Hepatocyte (in vitro differentiated cells): ENCODE data around the gene EVPLL. TPM values are rescaled to one million over a fixed set of nuclear protein-coding genes. Genes with fewer than 3 reads are reported as not detected.
A peak's percentile ranks its signal among the peaks of the same experiment; 100 is the strongest.

Source experiments
- DNase-seq: peaks from one replicate; pipeline ENCODE4 v3.0.0-alpha.2; 2016; ENCODE audit warnings: low spot score
- H2AFZ ChIP-seq: fragments of 200-600 bp; sonication (generic); 2 replicates; pipeline ENCODE4 v1.6.0; 2016; ENCODE audit warnings: antibody characterized with exemption, mild to moderate bottlenecking
- H3K27ac ChIP-seq: fragments of 200-600 bp; sonication (generic); 2 replicates; pipeline ENCODE4 v1.5.1; 2016; ENCODE audit warnings: mild to moderate bottlenecking
- H3K27me3 ChIP-seq: fragments of 200-600 bp; sonication (generic); 2 replicates; pipeline ENCODE4 v1.6.1; 2016
- H3K36me3 ChIP-seq: fragments of 200-600 bp; sonication (generic); replicated peaks from 2 replicates; pipeline ENCODE4 v1.5.1; 2016; ENCODE audit warnings: low read depth; ENCODE audit not compliant: insufficient read depth
- H3K4me1 ChIP-seq: fragments of 200-600 bp; sonication (generic); 2 replicates; pipeline ENCODE4 v1.5.1; 2016; ENCODE audit warnings: mild to moderate bottlenecking, moderate library complexity; ENCODE audit not compliant: insufficient read depth
- H3K4me2 ChIP-seq: fragments of 200-600 bp; sonication (generic); 2 replicates; pipeline ENCODE4 v1.6.0; 2016
- H3K4me3 ChIP-seq: fragments of 200-600 bp; sonication (generic); 2 replicates; pipeline ENCODE4 v1.5.1; 2016; ENCODE audit warnings: mild to moderate bottlenecking
- H3K79me2 ChIP-seq: fragments of 200-600 bp; sonication (generic); 2 replicates; pipeline ENCODE4 v1.6.0; 2017; ENCODE audit warnings: mild to moderate bottlenecking
- H3K9me2 ChIP-seq: fragments of 200-600 bp; sonication (generic); replicated peaks from 2 replicates; pipeline ENCODE4 v1.6.0; 2017; ENCODE audit warnings: mild to moderate bottlenecking; ENCODE audit not compliant: insufficient read depth
- H3K9me3 ChIP-seq: fragments of 200-600 bp; sonication (generic); 2 replicates; pipeline ENCODE4 v1.5.1; 2016; ENCODE audit warnings: low read depth, mild to moderate bottlenecking
- H4K20me1 ChIP-seq: fragments of 200-600 bp; sonication (generic); 2 replicates; pipeline ENCODE4 v1.6.0; 2016; ENCODE audit warnings: mild to moderate bottlenecking; ENCODE audit not compliant: insufficient read depth, poor library complexity, severe bottlenecking
- EZH2 ChIP-seq: fragments of 200-600 bp; sonication (generic); IDR thresholded peaks from 2 replicates; pipeline ENCODE4 v1.6.1; 2016; ENCODE audit warnings: antibody characterized with exemption, mild to moderate bottlenecking, borderline replicate concordance
- EZH2phosphoT487 ChIP-seq: fragments of 200-600 bp; sonication (generic); IDR thresholded peaks from one replicate; pipeline ENCODE4 v1.6.1; 2018; ENCODE audit warnings: antibody characterized with exemption, mild to moderate bottlenecking, low read depth, moderate library complexity; ENCODE audit not compliant: unreplicated experiment, severe bottlenecking
- WGBS: methylation state at CpG from one replicate; pipeline ENCODE4 v1.1.6; 2016; ENCODE audit warnings: low lambda C conversion rate; ENCODE audit errors: missing lambda C conversion rate; 5-methylcytosine and 5-hydroxymethylcytosine counted together
- polyA plus RNA-seq: library from polyadenylated mRNA; unstranded; fragments of >200 nt; fragmentation: Nextera tagmentation; extraction: Ambion mirVana; gene quantifications from 2 replicates; pipeline ENCODE4 v1.2.1, GENCODE V29; 2016
- total RNA-seq: library from RNA; depleted of rRNA; stranded (reverse); fragments of >200 nt; gene quantifications from 2 replicates; pipeline ENCODE4 v1.2.3, GENCODE V29; 2014
- TF ChIP-seq, protein P1 (sequence below): fragments of 200-600 bp; sonication (generic); IDR thresholded peaks from 2 replicates; pipeline ENCODE4 v1.5.1; 2016; ENCODE audit warnings: antibody characterized with exemption, mild to moderate bottlenecking; ENCODE audit not compliant: poor library complexity

Gene EVPLL
- total and polyA plus RNA-seq, 2 experiments from 2014 or later = not detected

DNA sequence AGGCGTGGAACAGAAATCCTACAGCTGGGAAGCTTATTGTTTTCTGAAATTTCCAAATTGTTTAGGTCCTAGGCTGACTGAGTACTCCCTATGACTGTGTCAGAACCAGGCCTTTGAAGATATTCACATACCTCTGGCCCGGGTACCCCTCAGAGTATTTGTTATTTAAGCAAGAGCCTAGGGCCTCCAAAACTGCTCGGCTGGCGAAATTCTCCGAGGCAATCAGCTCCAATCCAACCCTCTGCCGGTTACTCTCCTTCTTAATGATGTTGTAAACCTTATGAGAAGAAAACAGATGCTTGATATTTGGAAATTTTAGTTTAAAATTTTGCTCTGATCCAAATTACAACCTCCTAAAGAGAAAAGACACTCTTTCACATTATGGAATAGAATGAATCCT, 24.0 kb upstream of the EVPLL start:
- Histone ChIP-seq H3K4me1 (peaks cover 4% of the 10 kb centered on the region), H3K79me2 (no peaks in the 10 kb centered on the region), H3K9me3 (no peaks in the 10 kb centered on the region), H3K9me2 (no peaks in the 10 kb centered on the region), H3K4me2 (no peak overlapping the region), H3K4me3 (no peak overlapping the region), H3K27ac (no peak overlapping the region), H4K20me1 (no peaks in the 10 kb centered on the region), H3K27me3 (no peaks in the 10 kb centered on the region), H3K36me3 (no peaks in the 10 kb centered on the region), H2AFZ (no peak overlapping the region)
- no peak for TF ChIP-seq EZH2
- TF ChIP-seq EZH2phosphoT487 = no peak
- TF ChIP-seq, protein P1, sequence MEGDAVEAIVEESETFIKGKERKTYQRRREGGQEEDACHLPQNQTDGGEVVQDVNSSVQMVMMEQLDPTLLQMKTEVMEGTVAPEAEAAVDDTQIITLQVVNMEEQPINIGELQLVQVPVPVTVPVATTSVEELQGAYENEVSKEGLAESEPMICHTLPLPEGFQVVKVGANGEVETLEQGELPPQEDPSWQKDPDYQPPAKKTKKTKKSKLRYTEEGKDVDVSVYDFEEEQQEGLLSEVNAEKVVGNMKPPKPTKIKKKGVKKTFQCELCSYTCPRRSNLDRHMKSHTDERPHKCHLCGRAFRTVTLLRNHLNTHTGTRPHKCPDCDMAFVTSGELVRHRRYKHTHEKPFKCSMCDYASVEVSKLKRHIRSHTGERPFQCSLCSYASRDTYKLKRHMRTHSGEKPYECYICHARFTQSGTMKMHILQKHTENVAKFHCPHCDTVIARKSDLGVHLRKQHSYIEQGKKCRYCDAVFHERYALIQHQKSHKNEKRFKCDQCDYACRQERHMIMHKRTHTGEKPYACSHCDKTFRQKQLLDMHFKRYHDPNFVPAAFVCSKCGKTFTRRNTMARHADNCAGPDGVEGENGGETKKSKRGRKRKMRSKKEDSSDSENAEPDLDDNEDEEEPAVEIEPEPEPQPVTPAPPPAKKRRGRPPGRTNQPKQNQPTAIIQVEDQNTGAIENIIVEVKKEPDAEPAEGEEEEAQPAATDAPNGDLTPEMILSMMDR = no peak
- DNase-seq = no peak
- WGBS = 94% methylated on average over 6 of the region's 6 CpGs

DNA sequence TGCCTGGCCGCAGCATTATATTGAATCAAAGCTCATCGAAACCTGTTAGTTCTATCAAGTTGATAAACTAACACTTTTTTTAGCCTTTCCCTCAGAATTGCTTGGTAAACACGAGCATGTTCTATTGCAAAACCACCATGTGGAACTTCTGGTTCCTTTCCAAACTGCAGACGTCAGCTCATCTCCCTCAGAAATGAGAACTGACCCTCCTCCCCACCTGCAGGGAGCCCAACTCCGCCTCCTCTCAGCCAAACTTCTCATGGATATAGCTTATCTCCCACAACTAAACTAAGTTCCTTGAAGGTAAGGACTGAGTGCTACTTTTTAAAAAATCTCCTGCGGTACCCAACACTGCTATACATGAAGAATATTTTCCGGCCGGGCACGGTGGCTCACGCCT, 21.0 kb upstream of the EVPLL start:
- Histone ChIP-seq H2AFZ (no peak overlapping the region), H3K4me1 (peaks cover 4% of the 10 kb centered on the region), H3K79me2 (peaks cover 7% of the 10 kb centered on the region), H3K27ac (no peak overlapping the region), H3K9me3 (no peaks in the 10 kb centered on the region), H3K4me3 (no peak overlapping the region), H3K9me2 (no peaks in the 10 kb centered on the region), H3K36me3 (no peaks in the 10 kb centered on the region), H4K20me1 (no peaks in the 10 kb centered on the region), H3K27me3 (no peaks in the 10 kb centered on the region), H3K4me2 (no peak overlapping the region)
- DNase-seq = peak; percentile 30
- TF ChIP-seq, protein P1 = no peak
- no peak for TF ChIP-seq EZH2
- no peak for TF ChIP-seq EZH2phosphoT487
- 91% methylated on average over 10 of the region's 10 CpGs for WGBS

DNA sequence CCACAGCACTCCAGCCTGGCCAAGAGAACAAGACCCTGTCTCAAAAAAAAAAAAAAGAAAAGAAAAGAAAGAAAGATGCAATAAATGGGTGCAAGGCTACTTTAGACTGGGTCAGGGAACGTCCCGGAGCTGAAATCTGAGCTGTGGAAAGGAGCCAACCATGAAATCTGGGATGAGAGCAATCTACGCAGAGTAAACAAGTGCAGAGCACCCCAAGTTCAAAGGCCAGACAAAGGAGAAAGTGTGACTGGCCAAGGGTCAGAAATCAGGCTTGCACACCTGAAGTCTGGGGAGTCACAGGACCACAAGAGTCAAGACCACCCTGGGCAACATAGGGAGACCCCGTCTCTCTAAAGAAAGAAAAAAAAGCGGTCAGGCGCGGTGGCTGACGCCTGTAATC, 17.1 kb upstream of the EVPLL start:
- peaks cover 12% of the 10 kb centered on the region for H3K4me1 ChIP-seq
- no peak for TF ChIP-seq EZH2
- TF ChIP-seq EZH2phosphoT487 = no peak
- TF ChIP-seq, protein P1 = no peak
- no peak overlapping the region for H3K27ac ChIP-seq
- WGBS = 93% methylated on average over 8 of the region's 8 CpGs
- no peaks in the 10 kb centered on the region for H4K20me1 ChIP-seq
- no peak overlapping the region for H2AFZ ChIP-seq
- no peaks in the 10 kb centered on the region for H3K36me3 ChIP-seq
- no peaks in the 10 kb centered on the region for H3K9me2 ChIP-seq
- no peak for DNase-seq
- H3K4me2 ChIP-seq = no peak overlapping the region
- H3K4me3 ChIP-seq = no peak overlapping the region
- no peaks in the 10 kb centered on the region for H3K9me3 ChIP-seq
- peaks cover 16% of the 10 kb centered on the region for H3K79me2 ChIP-seq
- no peaks in the 10 kb centered on the region for H3K27me3 ChIP-seq
